ENCODE results near the gene DAZAP1.

DNA sequence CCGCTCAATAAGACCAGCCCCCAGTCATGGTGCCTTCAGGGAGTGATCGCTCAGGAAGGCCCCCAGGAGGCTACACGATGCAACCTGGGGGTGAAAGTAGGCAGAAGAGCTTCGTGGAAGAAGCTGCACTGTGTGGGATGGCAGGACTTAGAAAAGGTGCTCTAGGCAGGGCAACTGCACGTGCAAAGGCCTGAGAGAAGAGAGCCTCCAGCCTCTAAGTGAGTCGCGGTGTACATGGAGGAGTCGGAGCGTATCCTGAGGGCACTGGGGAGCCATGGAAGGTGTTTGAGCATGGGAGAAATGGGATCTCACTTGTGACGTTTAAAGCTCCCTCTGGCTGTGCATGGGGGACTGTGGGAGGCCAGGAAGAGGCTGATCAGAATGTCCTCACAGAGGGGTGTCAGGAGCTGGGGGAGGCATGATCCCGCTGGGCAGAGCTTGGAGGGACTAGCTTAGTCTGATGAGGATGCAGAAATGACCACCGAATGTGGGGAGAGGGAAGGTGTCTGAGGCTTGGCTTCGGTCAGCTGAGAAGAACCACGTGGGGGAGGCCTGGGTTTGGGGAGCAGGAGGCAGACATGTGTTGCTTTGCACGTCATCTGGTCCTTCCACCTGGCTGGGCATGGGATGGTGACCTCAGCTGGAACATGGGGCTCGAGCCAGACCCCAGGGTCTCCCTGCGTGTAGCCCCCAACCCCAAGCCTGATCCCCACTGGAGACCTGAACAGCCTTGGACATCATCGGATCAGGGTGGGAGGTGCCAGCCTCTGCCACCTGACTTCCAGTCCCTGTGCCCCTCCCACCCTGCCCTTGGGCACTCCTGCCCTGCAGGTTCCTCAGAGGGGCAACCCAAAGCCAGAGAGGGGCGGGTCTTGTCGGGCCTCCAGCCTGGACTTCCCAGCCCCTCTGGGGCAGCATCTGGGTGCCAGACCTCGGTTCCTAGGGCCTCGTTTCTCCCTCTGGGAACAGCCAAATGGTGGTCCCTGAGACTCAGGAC lies 43.6 kb downstream of the DAZAP1 start:
- TF ChIP-seq, protein P1, sequence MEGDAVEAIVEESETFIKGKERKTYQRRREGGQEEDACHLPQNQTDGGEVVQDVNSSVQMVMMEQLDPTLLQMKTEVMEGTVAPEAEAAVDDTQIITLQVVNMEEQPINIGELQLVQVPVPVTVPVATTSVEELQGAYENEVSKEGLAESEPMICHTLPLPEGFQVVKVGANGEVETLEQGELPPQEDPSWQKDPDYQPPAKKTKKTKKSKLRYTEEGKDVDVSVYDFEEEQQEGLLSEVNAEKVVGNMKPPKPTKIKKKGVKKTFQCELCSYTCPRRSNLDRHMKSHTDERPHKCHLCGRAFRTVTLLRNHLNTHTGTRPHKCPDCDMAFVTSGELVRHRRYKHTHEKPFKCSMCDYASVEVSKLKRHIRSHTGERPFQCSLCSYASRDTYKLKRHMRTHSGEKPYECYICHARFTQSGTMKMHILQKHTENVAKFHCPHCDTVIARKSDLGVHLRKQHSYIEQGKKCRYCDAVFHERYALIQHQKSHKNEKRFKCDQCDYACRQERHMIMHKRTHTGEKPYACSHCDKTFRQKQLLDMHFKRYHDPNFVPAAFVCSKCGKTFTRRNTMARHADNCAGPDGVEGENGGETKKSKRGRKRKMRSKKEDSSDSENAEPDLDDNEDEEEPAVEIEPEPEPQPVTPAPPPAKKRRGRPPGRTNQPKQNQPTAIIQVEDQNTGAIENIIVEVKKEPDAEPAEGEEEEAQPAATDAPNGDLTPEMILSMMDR (IDR thresholded peaks at IDR 0.05): no peak
- TF ChIP-seq EP300 (IDR thresholded peaks at IDR 0.05) (no peak), POLR2A (IDR thresholded peaks at IDR 0.05) (no peak), POLR2AphosphoS5 (IDR thresholded peaks at IDR 0.05) (no peak)

Data from gastroesophageal sphincter (tissue), 3 donors.